PFSK-1 (cell line): Measurements from ENCODE around the gene RGS7BP.

ENCODE experiments used
- FOXP2 ChIP-seq: optimal IDR thresholded peaks from 2 replicates; pipeline ENCODE3; 2011; ENCODE audit warnings: borderline replicate concordance, control low read depth, inconsistent platforms; ENCODE audit not compliant: insufficient read depth; ENCODE audit errors: extremely low read length, extremely low read depth
- POLR2AphosphoS5 ChIP-seq: IDR thresholded peaks from 2 replicates; pipeline ENCODE4 v1.6.1; 2012; ENCODE audit warnings: low read depth, mild to moderate bottlenecking, control low read depth, low read length, moderate library complexity
- REST ChIP-seq, 2 experiments: IDR thresholded peaks; 2 replicates each; pipeline versions ENCODE4 v1.6.1 to v1.8.0; 2011 to 2012; ENCODE audit warnings: low read depth in 2 of 2, low read length in 2 of 2, control low read depth in 1 of 2, inconsistent platforms in 1 of 2, mild to moderate bottlenecking in 1 of 2, moderate library complexity in 1 of 2; ENCODE audit not compliant: insufficient read depth in 1 of 2
- SIN3A ChIP-seq: IDR thresholded peaks from 2 replicates; pipeline ENCODE4 v1.6.1; 2012; ENCODE audit warnings: mild to moderate bottlenecking, low read length, moderate library complexity, borderline replicate concordance; ENCODE audit not compliant: insufficient read depth
- TAF1 ChIP-seq: IDR thresholded peaks from 2 replicates; pipeline ENCODE4 v1.6.1; 2012; ENCODE audit warnings: low read length, control low read depth, borderline replicate concordance; ENCODE audit not compliant: insufficient read depth

RGS7BP gene

GRCh38 chr5:64487283-64487682 is 18.5 kb upstream of the RGS7BP start:
- no peak for TF ChIP-seq FOXP2
- TF ChIP-seq TAF1, result no peak
- no peak for TF ChIP-seq POLR2AphosphoS5
- no peak for TF ChIP-seq SIN3A
- TF ChIP-seq REST (IDR thresholded peaks at IDR 0.05; ENCODE audit: insufficient read depth in 1 of 2, low read depth in 2 of 2, low read length in 2 of 2), result no peak

- no peak for TF ChIP-seq FOXP2
- TF ChIP-seq SIN3A, result no peak
- no peak for TF ChIP-seq POLR2AphosphoS5
- no peak for TF ChIP-seq REST (IDR thresholded peaks at IDR 0.05; ENCODE audit: insufficient read depth in 1 of 2, low read depth in 2 of 2, low read length in 2 of 2)
- no peak for TF ChIP-seq TAF1
Observed at GRCh38 chr5:64489857-64490256, 16.0 kb upstream of the RGS7BP start.

- no peak for TF ChIP-seq SIN3A
- no peak for TF ChIP-seq TAF1
- no peak for TF ChIP-seq REST (IDR thresholded peaks at IDR 0.05; ENCODE audit: insufficient read depth in 1 of 2, low read depth in 2 of 2, low read length in 2 of 2)
- TF ChIP-seq POLR2AphosphoS5, result no peak
- no peak for TF ChIP-seq FOXP2
Observed at GRCh38 chr5:64497386-64497785, 8.4 kb upstream of the RGS7BP start.

- no peak for TF ChIP-seq SIN3A
- no peak for TF ChIP-seq FOXP2
- no peak for TF ChIP-seq POLR2AphosphoS5
- TF ChIP-seq TAF1, result no peak
- TF ChIP-seq REST (IDR thresholded peaks at IDR 0.05; ENCODE audit: insufficient read depth in 1 of 2, low read depth in 2 of 2, low read length in 2 of 2), result no peak
Observed at GRCh38 chr5:64502196-64502595, 3.6 kb upstream of the RGS7BP start.

- no peak for TF ChIP-seq FOXP2
- no peak for TF ChIP-seq SIN3A
- no peak for TF ChIP-seq TAF1
- no peak for TF ChIP-seq REST (IDR thresholded peaks at IDR 0.05; ENCODE audit: insufficient read depth in 1 of 2, low read depth in 2 of 2, low read length in 2 of 2)
- no peak for TF ChIP-seq POLR2AphosphoS5
Observed at GRCh38 chr5:64506567-64507263, 900 bp downstream of the RGS7BP start.
